Measurements from ENCODE around the gene XRCC4.

The XRCC4 gene

DNA sequence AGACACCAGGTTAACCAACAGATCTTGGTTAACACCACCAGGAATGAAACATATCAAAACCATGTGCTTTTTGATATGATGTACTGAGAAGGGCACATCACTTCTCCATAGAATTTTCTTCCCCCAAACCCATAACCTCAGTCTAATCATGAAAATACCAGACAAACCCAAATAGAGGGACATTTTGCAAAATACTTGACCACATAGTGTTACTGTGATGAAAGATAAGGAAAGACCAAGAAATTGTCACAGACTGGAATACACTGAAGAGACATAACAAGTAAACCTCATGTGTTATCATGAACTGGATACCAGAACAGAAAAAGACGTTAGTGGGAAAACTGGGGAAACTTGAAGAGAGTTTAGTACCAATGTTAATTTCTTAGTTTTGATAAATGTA, 319.3 kb downstream of the XRCC4 start:
- no peak for DNase-seq

DNA sequence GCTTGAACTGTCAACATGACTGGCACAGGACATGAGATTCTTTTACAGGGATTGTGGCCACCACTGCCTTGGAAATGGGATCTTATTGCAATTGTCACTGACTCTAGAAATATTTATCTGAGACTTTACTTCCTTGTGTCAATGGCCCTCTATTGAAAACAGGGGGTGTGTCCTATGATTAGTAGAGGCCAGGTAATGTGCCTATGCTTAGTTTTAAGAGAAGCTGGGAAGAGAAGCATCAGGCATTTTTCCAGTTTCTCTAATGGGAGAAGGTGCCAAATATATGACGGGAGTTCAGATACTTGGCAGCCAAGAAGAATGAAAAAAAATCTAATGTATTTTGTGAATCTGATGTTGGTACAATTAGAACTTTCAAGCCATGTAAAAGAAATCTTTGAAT, 320.3 kb downstream of the XRCC4 start:
- DNase-seq: no peak

GRCh38 chr5:83400241-83400640, 322.9 kb downstream of the XRCC4 start:
- no peak for DNase-seq

DNA sequence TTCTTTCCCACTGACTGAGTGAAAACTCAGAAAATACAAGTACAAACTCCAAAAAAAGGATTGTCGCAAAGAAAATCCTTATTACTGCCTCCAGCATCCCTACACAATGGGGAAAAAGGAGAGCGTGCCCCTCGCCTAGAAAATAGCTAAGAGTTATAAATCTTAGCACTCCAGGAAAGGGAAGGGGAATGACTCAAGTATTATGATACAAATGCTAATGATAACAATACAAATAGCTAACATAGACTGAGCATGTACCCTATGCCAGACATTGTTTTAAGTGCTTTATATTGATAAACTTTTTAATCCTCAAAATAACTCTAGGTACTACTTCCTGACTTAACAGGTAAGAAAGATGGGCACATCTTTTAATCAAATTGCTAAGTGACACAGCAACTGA, 323.4 kb downstream of the XRCC4 start:
- DNase-seq: no peak

DNA sequence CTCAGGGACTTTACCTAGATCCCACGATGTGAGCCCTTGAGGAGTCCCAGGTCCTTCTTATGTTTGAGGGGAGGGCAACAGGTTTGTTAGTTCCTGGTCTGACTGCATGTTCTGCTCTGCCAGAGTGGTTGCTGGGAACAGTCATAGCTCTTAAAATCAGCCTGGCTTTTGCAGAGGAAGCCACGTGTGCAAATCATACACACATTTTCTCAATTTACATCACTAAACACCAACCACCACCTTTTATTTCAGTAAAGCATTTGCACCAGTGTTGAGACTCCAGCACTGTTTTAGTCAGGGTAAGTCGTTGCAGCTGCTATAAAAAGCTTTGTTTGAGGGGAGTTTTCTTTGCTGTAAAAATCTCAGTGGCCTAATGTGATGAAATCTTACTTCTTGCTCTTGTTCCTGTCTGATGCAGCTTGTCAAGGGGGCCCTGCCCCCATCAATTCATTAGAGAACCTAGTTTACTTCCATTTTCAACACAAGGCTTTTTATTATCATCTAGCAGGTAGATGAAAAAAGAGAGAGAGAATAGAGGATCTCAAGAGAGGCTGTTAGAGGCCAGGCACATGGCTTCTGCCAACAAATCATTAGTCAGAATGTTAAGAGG, 323.9 kb downstream of the XRCC4 start:
- no peak for DNase-seq

GRCh38 chr5:83401775-83402174, 324.4 kb downstream of the XRCC4 start:
- DNase-seq: no peak

All from stimulated activated CD4-positive, alpha-beta T cell treated with anti-CD3 and anti-CD28 coated beads, Interleukin-4, amount 100 ng/mL, for 24 hours (primary cell).